Chondrocyte (in vitro differentiated cells): ENCODE data around the gene FOXL1. TPM values are rescaled to one million over a fixed set of nuclear protein-coding genes. Genes with fewer than 3 reads are reported as not detected.
A peak's percentile ranks its signal among the peaks of the same experiment; 100 is the strongest.

ENCODE experiments used
- DNase-seq: peaks from one replicate; pipeline ENCODE4 v3.0.0; 2021; ENCODE audit warnings: mixed read lengths, low spot score
- H3K27ac Mint-ChIP-seq: one replicate; pipeline ENCODE4 v1.8.0; 2021; ENCODE audit warnings: mild to moderate bottlenecking, moderate library complexity, mixed read lengths; ENCODE audit not compliant: unreplicated experiment
- H3K27me3 Mint-ChIP-seq: 2 replicates; pipeline ENCODE4 v1.8.0; 2021; ENCODE audit warnings: low read depth, mixed read lengths
- H3K36me3 Mint-ChIP-seq: 2 replicates; pipeline ENCODE4 v1.8.0; 2021; ENCODE audit warnings: low read depth, mixed read lengths
- H3K4me1 Mint-ChIP-seq: 2 replicates; pipeline ENCODE4 v1.8.0; 2021; ENCODE audit warnings: low read depth, mild to moderate bottlenecking, mixed read lengths
- H3K4me3 Mint-ChIP-seq: one replicate; pipeline ENCODE4 v1.8.0; 2021; ENCODE audit warnings: mild to moderate bottlenecking, moderate library complexity, mixed read lengths; ENCODE audit not compliant: unreplicated experiment
- H3K9me3 Mint-ChIP-seq: 2 replicates; pipeline ENCODE4 v1.8.0; 2021; ENCODE audit warnings: low read depth, mixed read lengths
- CTCF ChIP-seq: fragments of 200-600 bp; sonication (generic); IDR thresholded peaks from 2 replicates; pipeline ENCODE4 v1.5.0; 2021; ENCODE audit warnings: antibody characterized with exemption, mild to moderate bottlenecking, moderate library complexity
- total RNA-seq: library from RNA; stranded (reverse); gene quantifications from 3 replicates; pipeline ENCODE4 v1.2.1, GENCODE V29; 2021

FOXL1 gene
- total RNA-seq, 1 donor from 2014 or later = 8.1 TPM

- peak overlapping the region; percentile 99 for H3K27ac Mint-ChIP-seq
- H3K27me3 Mint-ChIP-seq = no peaks in the 10 kb centered on the region
- peak overlapping the region; percentile 91 for H3K4me3 Mint-ChIP-seq
These were observed 8.5 kb upstream of the FOXL1 start for GRCh38 chr16:86569701-86570447.

DNA sequence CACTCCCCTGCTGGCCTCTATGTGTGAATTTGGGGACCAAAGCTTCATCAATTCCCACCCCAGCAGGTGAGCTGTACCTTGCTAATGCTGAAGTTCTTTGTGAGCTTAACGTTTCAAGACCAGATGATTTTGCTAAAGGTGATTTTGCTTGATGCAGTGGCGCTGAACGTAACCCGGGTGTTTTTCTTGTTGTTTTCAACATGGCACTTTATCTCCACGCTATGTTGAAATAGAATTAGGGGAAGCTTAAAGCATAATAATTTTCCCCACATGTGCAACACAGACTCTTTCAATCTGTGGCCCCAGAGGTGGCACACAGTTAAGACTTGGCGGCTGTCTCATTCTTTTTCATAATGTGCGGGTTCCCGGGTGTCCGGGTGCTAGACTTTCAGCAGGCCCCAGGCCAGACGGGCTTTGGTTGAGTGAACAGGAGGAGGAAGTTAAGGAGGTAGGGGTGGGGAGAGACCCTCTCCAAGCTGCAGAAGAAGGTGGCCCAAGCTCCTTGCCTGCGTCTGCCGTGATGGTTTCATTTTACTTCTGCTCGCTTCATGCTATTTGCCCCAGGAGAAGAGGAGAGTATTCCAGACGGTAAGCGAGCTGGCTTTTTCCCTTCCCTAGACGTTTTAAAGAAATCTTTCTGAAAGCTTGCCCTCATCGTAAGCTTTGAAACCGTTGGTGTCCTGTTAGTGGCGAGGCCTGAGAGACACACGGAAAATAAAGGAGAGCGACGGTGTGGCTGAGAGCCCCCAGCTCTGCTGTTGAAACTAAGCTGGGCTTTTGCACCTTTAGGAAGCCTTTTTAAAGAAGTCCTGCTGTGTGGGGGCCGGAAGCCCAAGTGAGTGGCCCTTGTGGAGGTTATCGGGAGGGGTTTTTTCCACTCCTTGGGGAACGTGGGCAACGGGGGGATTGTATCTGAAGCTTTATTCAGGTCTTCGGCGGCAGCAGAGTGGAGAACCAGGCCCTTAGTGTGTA, 7.5 kb upstream of the FOXL1 start:
- H3K27me3 Mint-ChIP-seq = no peaks in the 10 kb centered on the region
- H3K9me3 Mint-ChIP-seq = no peaks in the 10 kb centered on the region
- H3K36me3 Mint-ChIP-seq = peaks cover 35% of the 10 kb centered on the region
- H3K27ac Mint-ChIP-seq = peak overlapping the region; percentile 99
- peak overlapping the region; percentile 91 for H3K4me3 Mint-ChIP-seq
- no peak for TF ChIP-seq CTCF
- no peak for DNase-seq
- H3K4me1 Mint-ChIP-seq = peaks cover 54% of the 10 kb centered on the region

More at GRCh38 chr16:86569701-86570447, 8.5 kb upstream of the FOXL1 start:
- peaks cover 35% of the 10 kb centered on the region for H3K36me3 Mint-ChIP-seq
- peaks cover 54% of the 10 kb centered on the region for H3K4me1 Mint-ChIP-seq
- TF ChIP-seq CTCF = no peak
- H3K9me3 Mint-ChIP-seq = no peaks in the 10 kb centered on the region
- DNase-seq = no peak

DNA sequence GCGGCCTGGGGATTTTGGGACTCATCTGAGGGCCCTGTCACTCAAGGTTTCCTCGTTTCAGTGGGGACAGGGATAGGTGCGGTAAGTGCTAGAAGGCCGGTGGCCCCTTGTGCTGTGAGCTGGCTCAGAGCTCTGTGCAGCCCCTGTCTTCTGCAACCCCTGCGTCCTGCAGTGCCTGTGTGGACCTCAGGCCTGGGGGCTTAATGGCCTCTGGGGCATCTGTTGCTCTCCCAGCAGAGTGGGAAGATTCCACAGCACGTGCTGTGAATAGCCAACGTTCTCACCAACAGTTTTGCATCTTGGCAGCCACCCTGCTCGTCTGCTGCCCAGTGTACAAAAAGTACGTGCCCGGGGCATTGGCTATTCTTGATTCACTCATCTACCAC, 6.8 kb upstream of the FOXL1 start:
- Mint-ChIP-seq H3K4me1 (peaks cover 56% of the 10 kb centered on the region), H3K9me3 (no peaks in the 10 kb centered on the region), H3K27me3 (no peaks in the 10 kb centered on the region), H3K4me3 (peak overlapping the region; percentile 91), H3K27ac (peak overlapping the region; percentile 99), H3K36me3 (peaks cover 35% of the 10 kb centered on the region)
- no peak for TF ChIP-seq CTCF
- no peak for DNase-seq

DNA sequence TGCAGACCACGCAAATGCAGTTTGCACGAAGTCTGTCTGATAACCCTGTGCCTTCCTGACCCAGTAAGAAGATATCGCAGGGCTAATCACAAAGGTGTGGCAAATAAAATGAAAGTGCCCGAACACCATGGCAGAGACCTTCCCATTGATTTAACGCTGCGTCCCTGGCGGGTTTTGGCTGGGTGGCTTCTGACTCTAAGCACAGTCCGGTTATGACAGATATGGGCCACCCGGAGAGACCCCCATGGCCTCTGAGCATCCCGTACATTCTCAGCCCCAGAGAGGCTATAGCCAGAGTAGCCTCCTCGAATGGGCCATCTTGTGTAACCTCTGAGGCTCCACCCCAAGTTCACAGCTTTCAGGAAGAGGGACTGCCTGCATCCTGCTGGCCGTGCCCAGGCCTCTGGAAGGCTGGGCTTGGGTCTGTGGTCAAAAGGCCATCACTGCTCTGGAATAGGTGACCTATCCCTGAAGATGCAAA, 6.3 kb upstream of the FOXL1 start:
- Mint-ChIP-seq H3K9me3 (no peaks in the 10 kb centered on the region), H3K27me3 (no peaks in the 10 kb centered on the region), H3K36me3 (peaks cover 35% of the 10 kb centered on the region), H3K27ac (peak overlapping the region; percentile 99), H3K4me3 (peak overlapping the region; percentile 91), H3K4me1 (peaks cover 60% of the 10 kb centered on the region)
- DNase-seq = no peak
- no peak for TF ChIP-seq CTCF

GRCh38 chr16:86572606-86573005, 5.7 kb upstream of the FOXL1 start:
- peak overlapping the region; percentile 99 for H3K27ac Mint-ChIP-seq
- DNase-seq = no peak

More at GRCh38 chr16:86572606-86573005, 5.7 kb upstream of the FOXL1 start:
- Mint-ChIP-seq H3K36me3 (peaks cover 35% of the 10 kb centered on the region), H3K9me3 (no peaks in the 10 kb centered on the region), H3K27me3 (no peaks in the 10 kb centered on the region), H3K4me1 (peaks cover 65% of the 10 kb centered on the region), H3K4me3 (peak overlapping the region; percentile 91)
- TF ChIP-seq CTCF = no peak
